GM18870 (cell line): Measurements from ENCODE around the gene CROCC2.

Experiments
- ATAC-seq: cut with Tn5 transposase; IDR thresholded peaks from one replicate; pipeline ENCODE4 v1.9.1; 2021; ENCODE audit warnings: moderate library complexity; ENCODE audit not compliant: unreplicated experiment

The CROCC2 gene

DNA sequence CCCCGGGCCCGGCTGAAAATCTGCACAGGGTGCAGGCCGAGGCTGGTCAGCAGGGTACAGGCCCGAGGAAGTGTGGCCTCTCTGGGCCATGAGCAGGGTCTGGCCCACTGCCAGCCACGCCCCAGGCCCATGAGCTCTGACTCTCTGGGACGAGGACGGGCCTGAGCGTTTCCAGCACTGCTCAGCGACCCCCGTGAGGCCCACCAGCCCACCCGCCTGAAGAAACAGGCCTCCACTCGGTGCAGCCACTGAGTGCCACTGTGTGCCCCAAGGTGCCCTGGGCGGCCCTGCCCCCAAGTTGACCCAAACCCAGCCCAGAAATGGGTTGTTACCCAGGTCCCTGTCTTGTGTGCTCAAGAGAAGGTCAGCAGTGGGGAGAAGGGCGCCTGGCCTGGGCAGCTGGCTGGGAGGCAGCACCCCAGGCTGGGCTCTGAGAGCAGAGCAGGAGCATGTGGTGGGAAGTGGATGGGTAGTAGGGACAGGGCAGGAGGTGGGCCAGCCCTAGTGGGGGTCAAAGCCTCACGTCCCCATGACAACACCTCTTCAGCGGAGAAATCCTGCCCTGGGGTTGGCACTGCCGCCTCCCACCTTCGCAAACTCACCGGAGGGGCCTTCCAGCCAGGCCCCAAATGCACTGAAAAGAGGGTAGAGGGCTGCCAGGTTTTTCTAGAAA, 90.2 kb downstream of the CROCC2 start:
- ATAC-seq, result no peak

DNA sequence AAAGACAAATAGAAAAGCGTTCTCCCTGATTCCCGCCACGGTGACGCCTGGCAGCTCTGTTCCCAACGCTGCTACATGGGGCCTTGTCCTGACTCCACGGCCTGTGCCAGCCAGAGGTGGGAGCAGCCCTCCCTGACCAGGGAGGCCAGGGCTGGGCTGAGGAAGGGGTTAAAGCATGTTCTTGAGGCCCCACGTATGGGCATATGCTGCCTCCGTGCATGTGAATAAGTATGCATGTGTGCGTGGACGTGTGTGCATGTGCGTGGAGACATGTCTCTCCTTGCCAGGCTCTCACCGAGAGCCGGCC, 90.7 kb downstream of the CROCC2 start:
- no peak for ATAC-seq

DNA sequence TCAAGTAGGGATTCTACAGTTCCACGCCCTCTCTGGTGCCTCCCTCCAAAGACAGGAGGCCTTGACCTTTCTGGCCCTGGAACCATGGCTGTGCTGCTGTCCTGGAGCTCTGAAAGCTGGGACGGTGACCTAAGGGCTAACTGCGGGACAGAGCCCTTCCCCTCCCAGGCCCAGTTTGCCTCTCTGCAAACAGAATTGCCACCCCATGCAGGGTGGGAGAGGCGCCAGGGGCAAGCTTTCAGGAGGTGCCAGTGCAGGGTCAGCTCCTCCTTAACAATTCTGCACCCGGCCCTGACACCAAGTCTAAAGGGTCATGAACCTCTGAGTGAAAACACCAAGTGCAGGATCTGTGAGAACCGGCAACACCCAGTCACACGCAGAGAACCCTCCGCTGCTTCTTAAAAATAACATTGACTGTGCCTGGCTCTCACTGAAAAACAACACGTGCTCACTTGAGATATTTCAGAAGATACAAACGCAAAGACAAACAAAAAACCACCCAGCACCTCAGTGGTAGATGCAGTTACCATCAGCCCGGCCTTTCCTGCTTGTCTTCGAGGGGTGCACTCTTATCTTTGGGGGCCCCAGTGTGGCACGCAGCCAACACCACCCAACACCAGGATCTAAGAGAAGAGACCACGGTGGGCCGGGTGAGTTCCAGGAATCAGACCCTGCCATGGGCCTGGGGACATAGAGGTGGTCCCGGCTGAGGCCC, 91.2 kb downstream of the CROCC2 start:
- no peak for ATAC-seq

DNA sequence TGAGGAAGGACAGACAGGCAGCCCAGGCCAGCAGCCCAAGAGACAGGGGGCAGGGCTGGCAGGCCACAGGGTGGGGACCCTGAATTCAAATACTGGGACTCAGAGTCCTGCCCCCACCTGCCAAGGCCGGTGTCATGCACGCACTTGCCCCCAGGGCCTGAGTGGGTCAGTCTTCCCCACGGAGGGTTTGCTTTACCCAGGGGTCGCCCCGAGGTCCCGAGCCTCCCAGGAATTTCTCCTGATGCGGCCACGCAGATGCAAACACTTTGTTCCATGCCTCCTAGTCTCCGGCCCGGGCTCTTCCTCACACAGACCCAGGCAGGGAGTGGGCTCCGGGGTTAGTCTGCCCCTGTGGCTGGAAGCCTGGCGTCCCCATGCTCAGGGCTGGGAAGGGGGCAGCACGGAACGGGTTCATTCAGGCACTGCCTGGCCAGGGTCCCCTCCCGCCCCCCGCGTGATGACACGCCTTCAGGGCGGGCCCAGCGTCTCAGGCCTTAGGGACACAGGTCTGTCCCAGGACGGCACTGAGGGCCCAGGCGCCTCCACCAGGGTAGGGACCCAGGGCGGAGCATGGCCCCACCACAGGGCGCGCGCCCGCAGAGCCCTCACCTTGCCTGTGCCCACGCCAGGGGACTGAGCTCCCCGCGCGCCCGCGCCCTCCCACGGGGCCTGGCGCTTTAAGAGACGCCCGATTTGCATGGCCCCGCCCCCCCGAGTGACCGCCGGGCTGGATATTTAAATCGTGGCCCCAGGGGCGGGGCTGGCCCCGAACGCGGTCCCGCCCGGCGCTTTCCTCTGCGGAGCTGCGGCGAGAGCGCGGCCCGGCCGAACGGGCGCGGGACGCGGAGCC, 91.9 kb downstream of the CROCC2 start, which contains the start of gene SNED1:
SNED1 (plus strand) TSS at position 763 of the 850 bp plus-strand sequence. CDS start 220 bp downstream, outside the sequence.
- no peak for ATAC-seq

DNA sequence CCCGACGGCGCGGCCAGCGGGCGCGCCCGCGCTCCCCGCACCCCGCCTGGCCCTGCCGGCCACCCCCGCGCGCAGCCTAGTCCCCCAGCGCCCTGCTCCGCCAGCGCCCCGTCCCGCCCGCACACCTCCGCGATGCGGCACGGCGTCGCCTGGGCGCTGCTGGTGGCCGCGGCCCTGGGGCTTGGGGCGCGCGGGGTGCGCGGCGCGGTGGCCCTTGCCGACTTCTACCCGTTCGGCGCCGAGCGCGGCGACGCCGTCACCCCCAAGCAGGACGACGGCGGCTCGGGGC, 92.5 kb downstream of the CROCC2 start:
- ATAC-seq, result no peak

DNA sequence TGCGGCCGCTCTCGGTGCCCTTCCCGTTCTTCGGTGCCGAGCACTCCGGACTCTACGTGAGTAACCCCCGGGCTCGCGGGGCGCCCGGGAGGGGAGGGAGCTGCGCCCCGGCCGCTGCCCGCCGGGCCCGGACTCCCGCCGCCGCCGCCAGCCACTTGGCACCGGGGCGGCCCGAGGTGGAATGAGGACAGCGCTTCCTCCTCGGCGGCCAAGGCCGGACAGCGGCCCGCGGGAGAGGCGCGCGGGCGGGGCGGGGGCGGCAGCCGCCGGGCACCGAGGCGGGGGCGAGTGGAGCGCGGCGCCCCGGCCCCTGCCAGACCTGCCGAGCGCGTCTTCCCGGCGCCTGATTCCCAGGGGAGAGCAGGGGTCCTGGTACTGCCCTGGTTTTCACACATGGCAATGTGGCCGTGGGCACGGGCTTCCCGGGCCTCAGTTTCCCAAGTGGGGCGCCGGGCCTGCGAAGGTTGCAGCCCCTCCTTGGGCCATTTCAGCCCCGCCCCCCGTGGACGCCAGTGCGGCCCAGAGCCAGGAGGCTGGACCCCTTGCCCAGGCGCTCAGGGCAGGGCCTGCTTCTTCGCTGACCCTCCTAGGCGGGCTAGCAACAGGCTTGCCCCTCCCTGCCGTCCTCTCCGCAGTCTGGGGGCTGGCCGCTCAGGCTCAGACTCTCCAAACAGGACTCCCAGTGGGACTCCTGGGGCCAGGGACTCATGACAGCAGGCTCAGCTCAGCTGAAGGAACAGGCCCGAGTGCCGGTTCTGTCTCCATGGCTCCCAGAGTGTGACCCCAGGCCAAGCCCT, 93.1 kb downstream of the CROCC2 start:
- ATAC-seq, result no peak

DNA sequence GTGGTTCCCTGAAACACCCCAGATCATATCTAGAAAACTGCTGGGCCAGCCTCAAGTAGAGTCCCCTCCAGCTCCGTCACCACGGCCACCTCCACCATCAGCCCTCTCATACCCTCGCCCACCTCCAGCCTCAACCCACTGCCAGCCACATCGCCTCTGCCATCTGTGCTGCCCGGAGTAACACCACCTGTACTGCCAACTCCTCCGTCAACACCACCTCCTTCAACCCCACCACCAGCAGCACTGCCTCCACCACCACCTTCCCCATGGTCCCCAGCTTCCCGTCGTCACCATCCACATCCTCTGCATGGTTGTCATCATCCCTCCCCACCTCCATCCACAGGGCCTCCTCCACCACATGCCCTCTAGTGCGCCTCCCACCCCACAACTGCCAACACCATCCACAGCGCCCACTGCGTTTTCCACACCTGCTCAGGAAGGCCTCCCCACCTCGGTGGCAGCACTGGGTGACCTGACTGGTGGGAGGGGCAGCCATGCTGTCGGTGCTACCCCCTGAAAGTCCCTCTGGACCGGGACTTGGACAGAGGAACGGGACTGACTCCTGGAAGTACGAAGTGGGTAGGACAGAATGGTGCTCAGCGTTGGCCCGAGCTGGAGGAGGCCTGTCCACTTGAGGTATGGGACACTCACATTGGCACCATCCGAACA, 93.9 kb downstream of the CROCC2 start:
- no peak for ATAC-seq

DNA sequence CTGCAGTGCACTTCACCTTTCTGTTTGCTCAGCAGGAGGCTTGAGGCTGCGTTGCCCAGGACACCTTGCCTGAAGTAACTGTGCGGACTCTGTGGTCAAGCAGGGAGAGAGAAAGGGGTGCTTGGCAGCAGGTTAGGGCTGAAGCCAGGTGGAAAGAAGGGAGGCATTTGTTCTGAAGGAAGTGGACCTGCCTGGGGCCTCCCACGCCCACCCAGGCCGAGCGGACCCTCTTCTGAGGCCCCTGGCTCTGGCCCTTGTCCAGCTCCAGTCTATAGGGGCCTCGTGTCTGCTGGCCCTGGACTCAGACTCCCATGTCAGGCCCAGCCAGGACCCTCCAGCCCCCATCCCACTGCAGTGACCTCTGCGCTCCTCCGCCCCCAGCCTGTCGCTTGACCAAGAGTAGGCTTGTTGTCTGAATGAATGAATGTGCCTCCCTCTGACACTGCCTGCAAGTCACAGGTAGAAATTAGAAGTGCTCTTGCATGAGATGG, 94.7 kb downstream of the CROCC2 start:
- ATAC-seq, result no peak

DNA sequence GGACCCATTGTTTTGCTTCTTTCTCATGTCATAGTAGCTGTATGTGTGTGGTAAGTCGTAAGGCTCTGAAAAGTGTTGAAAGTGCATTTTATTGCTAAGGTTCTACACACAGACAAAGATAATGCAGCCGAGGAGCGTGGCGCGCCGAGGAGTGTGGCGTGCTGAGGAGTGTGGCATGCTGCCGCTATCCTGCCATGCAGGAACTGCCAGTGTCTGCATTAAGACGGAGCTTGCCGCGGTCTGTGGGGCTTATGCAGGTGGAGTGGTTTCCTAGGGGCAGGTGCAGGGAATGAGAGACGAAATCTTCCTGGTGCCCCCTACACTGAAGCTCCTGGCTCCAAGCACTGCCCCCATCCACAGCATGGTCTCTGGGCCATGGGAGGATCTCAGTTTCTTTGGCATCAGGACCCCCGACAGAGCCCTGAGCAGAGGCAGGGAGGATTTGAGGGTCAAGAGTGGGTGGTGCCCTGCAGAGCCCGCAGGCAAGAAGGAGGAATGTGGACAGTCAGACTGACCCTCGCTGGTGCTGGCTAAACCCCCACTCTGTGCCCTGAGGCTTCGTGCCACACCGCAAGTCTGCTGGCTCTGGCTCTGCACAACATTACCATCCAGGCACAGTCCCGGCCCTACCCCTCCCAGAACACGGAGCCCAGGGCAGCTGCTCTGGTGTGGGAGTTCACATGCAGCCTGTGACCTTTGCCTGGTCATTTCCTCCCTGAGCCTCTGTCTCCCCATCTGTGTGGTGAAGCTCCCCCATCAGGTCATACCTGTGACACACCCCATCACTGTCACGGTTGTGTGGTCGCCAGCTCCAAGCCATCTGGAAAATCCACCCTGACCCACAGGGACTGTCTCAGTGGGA, 95.5 kb downstream of the CROCC2 start:
- ATAC-seq, result no peak

DNA sequence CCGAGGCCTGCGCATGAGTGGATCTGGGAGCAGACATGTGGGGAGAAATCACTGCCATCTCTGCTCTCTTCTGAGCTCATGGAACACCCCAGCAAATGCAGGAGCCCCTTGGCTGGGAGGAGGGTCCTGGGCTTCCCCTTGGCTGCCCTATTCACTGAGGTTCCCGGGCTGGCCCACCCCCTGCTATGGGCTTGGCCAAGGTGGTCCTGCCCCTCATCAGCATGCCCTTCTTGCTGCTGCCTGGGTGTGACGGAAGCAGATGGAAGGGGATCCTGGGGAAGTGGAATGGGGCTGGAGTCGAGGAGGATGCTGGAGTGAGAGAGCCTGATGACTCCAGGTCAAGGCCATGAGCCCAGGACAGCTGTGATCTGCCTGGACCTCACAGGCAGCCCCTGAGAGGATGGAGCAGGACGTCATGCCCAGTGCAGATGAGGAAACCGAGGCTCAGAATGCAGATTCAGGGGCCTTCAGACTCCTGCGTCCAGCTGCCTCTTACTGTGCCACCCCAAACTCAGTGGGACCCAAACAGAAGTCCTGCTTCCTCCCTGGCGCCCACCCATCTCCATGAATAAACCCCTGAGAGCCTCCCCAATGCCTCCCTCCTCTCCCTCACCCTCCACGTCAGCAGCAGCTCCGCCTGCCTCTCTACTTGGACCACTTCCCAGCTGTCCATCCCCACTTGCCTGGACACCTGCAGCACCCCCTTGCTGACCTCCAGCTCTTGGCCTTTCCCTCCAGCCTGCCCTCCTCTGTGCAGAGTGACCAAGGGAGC, 96.3 kb downstream of the CROCC2 start:
- ATAC-seq, result no peak

DNA sequence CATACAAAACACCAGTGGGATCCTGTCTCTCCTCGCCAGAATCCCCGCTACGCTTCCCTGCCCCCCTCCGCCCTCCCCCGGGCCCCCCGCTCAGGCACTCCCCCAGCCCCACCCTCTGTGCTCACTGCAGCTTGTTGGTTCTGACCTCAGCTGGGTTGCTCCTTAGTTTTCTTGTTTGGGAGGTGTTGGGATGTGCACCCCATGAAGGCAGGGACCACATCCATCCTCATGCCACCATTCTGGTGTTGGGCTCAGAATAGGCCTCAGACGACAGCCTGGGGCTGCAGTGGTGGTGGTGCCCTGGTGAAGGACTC, 96.9 kb downstream of the CROCC2 start:
- ATAC-seq, result no peak

DNA sequence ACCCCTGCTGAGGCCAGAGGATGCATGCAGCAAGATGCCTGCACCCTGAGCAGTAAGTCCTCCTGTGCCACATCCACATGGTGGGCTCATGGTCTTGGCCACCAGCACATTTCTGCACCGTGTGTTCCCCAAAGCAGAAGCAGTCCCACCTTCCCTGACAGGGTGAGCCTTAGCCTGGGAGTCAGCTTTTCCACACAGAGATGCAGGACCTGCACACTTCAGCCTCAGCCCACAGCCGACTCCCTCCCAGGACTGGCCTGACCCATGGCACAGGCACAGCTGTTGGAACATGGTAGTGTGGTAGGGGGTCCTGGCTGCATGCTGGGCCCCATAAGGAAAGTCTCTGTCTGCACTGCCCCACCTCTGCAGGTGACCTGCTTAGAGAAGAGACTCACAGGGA, 97.2 kb downstream of the CROCC2 start:
- no peak for ATAC-seq

DNA sequence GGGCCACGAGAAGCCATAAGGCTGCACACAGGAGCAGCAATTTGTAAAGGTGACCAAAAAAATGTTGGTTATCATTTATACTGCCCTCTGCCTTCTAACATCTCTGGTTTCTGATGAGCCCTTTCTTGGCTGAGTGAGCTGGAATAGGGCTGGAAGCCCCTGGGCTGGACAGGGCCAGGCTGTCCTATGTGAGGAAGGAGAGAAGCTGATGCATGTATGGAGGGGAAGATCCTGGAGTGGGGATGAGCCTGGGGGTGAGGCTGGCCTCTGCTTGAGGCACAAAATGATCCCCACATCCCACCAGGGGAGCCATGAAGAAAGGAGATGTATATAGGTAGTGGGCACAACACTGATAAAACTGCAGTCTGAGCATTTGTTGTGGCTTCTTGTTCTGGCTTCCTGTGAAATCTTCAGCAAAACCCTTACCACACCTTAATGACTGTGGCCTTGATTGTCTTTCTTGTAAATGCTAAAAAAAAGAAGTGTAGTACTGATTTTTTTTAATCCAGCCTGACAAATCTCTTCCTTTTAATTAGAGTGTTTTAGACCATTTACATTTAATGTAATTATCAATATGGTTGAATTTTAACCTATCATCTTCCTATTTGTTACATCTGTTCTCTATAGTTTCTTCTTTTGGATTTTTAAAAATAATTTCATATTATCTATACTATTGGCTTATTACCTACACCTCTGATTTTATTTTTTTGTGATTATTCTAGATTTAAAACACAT, 97.9 kb downstream of the CROCC2 start:
- no peak for ATAC-seq

DNA sequence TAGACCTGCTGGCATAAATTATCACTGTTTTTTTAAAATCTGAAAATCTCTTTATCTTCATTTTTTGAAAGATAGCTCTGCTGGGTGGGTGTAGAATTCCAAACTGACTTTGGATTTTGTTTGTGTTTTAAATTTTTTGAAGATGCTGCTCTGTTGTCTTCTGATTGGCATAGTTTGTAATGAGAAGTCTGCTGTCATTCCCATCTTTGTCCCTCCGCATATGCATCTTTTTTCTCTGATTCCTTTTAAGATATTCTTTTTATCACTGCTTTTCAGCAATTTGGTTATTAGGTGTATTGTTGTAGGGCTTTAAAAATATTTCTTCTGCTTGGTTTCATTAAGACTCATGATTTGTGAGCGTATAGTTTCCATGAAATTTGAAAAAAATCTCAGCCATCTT, 99.4 kb downstream of the CROCC2 start:
- no peak for ATAC-seq

DNA sequence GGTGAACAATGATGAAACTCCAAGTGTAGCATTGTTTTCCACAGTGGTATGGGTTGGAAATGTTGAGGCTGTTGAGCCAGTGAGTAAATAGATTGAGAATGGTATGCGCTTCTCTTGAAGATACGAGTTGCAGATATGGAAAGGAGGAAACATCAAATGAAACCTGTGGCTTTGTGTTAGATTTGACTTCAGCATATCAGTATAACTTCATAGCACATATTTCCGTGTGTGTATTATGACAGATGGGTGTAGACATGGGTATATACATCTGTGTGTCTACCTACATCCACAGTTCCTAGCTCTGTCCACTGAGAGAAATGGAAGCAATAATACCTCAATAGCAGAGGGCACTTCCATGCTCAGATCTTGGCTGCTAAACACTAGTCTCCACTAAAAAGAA, 100.3 kb downstream of the CROCC2 start:
- ATAC-seq, result no peak

DNA sequence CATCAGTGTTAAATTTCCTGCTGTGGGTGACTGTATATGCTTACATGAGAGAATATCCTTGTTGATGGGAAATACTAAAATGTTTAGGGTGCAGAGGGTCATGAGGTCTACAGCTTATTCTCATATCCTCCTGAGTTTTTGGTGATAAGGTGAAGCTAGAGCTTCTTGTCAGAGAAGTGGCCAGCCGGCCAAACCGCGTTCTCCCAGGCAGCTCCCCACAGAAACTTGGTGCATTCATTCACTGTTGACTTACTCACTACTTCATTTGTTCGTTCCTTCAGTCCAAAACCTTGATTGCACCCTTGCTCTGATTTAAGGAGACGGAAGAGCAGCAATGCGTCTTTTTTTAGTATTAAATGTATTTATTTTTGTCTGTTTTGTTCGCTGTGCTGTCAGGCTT, 101.0 kb downstream of the CROCC2 start:
- ATAC-seq, result no peak

DNA sequence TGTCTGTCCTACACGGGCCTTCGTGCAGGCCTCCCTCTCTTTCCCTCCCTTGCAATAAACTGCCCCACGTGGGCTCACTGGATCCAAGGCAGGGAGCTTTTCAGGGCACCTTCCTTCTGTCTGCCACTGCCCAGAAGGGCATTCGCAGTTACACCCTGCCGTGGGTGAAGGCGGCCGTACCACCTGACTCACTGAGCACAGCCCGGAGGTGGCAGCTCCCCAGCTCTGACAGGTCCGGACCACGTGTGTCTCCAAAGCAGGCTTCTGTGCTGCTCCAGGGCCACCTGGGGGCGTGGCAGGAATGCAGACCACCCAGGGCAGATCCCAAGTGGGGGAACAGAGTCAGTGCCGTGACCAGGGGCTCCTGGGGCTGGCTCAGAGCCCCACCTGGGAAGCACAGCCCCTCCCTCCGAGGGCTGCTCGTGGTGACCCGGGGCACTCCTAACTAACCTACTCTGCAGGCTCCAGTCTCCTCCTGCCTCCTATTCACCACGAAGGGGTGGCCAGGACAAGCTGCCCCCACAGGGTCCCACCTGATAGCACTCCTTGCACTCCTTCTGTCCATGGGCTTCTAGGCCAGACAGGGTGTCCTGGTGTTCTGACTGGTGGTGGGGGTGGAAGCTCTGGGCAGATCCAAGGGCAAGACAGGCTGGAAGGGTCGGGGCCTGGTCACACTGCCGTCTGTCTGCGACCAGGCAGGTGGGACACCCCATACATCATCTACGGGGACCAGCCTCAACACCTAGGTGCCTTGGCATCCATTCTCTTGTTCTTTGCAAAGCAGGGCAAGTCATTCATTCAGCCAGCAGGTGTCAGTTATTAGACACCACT, 102.0 kb downstream of the CROCC2 start:
- ATAC-seq, result no peak

DNA sequence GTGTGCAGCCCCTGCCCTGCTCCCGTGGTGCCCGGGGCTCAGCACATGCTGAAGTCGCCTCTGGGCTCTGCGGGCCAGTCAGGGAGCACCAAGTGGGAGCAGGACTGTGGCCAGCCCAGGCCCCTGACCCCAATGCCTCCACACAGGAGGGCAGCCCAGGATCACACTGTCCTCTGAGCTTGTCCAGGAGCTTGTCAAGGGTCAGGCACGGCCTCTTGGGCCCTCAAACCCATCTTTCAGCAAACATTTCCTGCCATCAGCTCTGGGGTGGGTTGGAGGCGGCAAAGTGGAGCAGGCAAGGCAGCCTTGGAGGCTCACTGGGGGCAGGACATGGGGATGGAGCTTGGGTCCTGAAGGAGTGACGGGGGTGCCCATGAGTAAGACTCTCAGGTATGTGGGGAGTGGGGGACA, 102.6 kb downstream of the CROCC2 start:
- ATAC-seq, result no peak
